ENCODE data around the gene IL17RD. TPM values are rescaled to one million over a fixed set of nuclear protein-coding genes. Genes with fewer than 3 reads are reported as not detected.

Gene IL17RD
- total RNA-seq, 1 experiment from 2014 or later, result 31.7 TPM

DNA sequence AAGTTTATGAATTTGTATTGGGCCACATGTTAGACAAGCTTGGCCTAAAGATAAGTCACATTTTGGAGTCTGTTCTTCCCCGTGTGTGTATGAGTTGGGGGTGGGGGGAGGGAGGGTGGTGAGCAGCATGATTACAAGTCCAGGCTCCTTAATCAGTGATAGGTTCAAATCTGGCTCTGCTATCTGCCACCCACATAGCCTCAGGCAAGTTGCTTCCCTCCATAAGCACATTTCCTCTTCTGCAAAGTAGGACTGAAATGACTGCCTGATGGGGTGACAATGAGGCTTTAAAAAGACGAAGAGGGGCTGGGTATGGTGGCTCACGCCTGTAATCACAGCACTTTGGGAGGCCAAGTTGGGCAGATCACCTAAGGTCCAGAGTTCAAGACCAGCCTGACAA, 105.7 kb downstream of the IL17RD start:
- Mint-ChIP-seq H3K27me3 (ENCODE audit: low read depth) (no peaks in the 10 kb centered on the region), H3K27ac (no peak overlapping the region), H3K36me3 (ENCODE audit: insufficient read depth in 1 of 3, low read depth in 3 of 3) (no peaks in the 10 kb centered on the region; a peak in 1 of 7 replicates), H3K9me3 (no peaks in the 10 kb centered on the region), H3K4me3 (no peak overlapping the region), H3K4me1 (peaks cover 31 to 33% of the 10 kb centered on the region in 2 experiments)
- DNase-seq, result no peak
- no peak overlapping the region for H2BK120ac ChIP-seq (ENCODE audit: low read depth, low read length, poor library complexity, severe bottlenecking)
- no peak overlapping the region for H3T11ph ChIP-seq (ENCODE audit: low read length)
- no peak overlapping the region for H2BK20ac ChIP-seq (ENCODE audit: low read depth, low read length, poor library complexity, severe bottlenecking)
- H3K18ac ChIP-seq (ENCODE audit: insufficient read length, low read depth, low read length), result no peak overlapping the region
- H3K27ac ChIP-seq (ENCODE audit: insufficient read length, low read depth, low read length), result no peak overlapping the region
- H3K79me2 ChIP-seq (ENCODE audit: insufficient read depth, low read length), result no peaks in the 10 kb centered on the region
- no peak overlapping the region for H2BK15ac ChIP-seq (ENCODE audit: low read depth, low read length)
- no peak overlapping the region for H3K23ac ChIP-seq (ENCODE audit: insufficient read length, low read depth, low read length)
- no peak overlapping the region for H3K14ac ChIP-seq (ENCODE audit: insufficient read depth, low read length)
- H3K79me1 ChIP-seq (ENCODE audit: insufficient read depth, low read depth, low read length, poor library complexity, severe bottlenecking), result no peaks in the 10 kb centered on the region
- no peak overlapping the region for H2AK5ac ChIP-seq (ENCODE audit: insufficient read length, low read length)
- no peak overlapping the region for H3K9ac ChIP-seq (ENCODE audit: extremely low read depth, insufficient read length, low read length)
- H4K91ac ChIP-seq (ENCODE audit: insufficient read length, low read depth, low read length), result no peak overlapping the region
- no peaks in the 10 kb centered on the region for H3K9me3 ChIP-seq (ENCODE audit: control insufficient read depth, low read depth, low read length)
- no peak overlapping the region for H3K4me2 ChIP-seq (ENCODE audit: insufficient read depth, insufficient read length, low read length)
- no peaks in the 10 kb centered on the region for H4K20me1 ChIP-seq (ENCODE audit: control insufficient read depth, insufficient read depth, insufficient read length)
- TF ChIP-seq CTCF (conservative IDR thresholded peaks at IDR 0.05), result no peak
- no peak overlapping the region for H3K56ac ChIP-seq (ENCODE audit: insufficient read length, low read depth, low read length)
- H4K5ac ChIP-seq (ENCODE audit: insufficient read length, low read depth, low read length), result no peak overlapping the region
- no peak overlapping the region for H2BK12ac ChIP-seq (ENCODE audit: insufficient read length, low read depth, low read length)
- no peaks in the 10 kb centered on the region; the same call in 1 of the 2 replicates for H3K4me1 ChIP-seq (ENCODE audit: insufficient read depth, low read length)
- H4K8ac ChIP-seq (replicated peaks; ENCODE audit: insufficient read length, low read depth, low read length), result no peak overlapping the region
- no peak overlapping the region for H3K4ac ChIP-seq (ENCODE audit: low read depth, low read length)
- no peaks in the 10 kb centered on the region for H3K23me2 ChIP-seq (ENCODE audit: insufficient read length, low read depth, low read length, poor library complexity, severe bottlenecking)
- no CpG with 5 or more reads among the region's 3 CpGs for WGBS (ENCODE audit: extremely low coverage, insufficient read length, low lambda C conversion rate)
- no peak overlapping the region for H2BK5ac ChIP-seq (ENCODE audit: insufficient read length, low read length)
- H2AFZ ChIP-seq (ENCODE audit: low read length), result no peak overlapping the region
- no peaks in the 10 kb centered on the region for H3K27me3 ChIP-seq (ENCODE audit: insufficient read depth, low read length)
